Thyroid gland (tissue), 4 donors: ENCODE results near the gene EXOC6.

Experiments used
- CTCF ChIP-seq, 6 experiments: fragments of 200-600 bp in 3 of 6; fragments of 450-650 bp in 3 of 6; sonication (generic) in 3 of 6; IDR thresholded peaks; one replicate each; pipeline ENCODE4 v1.5.1; 2016 to 2019; ENCODE audit warnings: antibody characterized with exemption in 6 of 6, mild to moderate bottlenecking in 2 of 6, inconsistent platforms in 1 of 6, moderate library complexity in 1 of 6
- POLR2A ChIP-seq, 2 donors: fragments of 450-650 bp; IDR thresholded peaks; one replicate each; pipeline ENCODE4 v1.6.1; 2017; ENCODE audit warnings: antibody characterized with exemption in 2 of 2, mild to moderate bottlenecking in 2 of 2, moderate library complexity in 1 of 2

DNA sequence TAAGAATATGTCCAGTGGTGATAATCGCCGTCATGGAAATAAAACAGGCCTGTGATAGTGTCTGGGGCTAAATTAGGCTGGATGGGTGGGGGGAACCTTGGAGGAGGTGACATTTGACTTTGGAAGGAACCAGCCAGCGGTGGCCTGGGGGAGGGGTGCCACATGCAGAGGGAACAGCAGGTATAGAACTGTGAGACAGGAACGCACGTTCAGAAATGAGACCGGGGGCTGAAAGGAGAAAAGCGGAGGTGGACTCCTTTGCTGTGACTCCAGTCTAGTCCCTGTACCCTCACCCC, 222.8 kb downstream of the EXOC6 start:
- TF ChIP-seq CTCF (IDR thresholded peaks at IDR 0.05), result no peak
- no peak for TF ChIP-seq POLR2A (IDR thresholded peaks at IDR 0.05)
